ENCODE results near the gene FPGT.

The FPGT gene

GRCh38 chr1:74193908-74194307 lies 4.1 kb upstream of the FPGT start:
- TF ChIP-seq CTCF (IDR thresholded peaks at IDR 0.05; ENCODE audit: low read depth, low read length): no peak
- no peaks in the 10 kb centered on the region for H3K27me3 ChIP-seq (ENCODE audit: insufficient read depth, low read depth, severe bottlenecking)
- DNase-seq: no peak
- H3K36me3 ChIP-seq: no peaks in the 10 kb centered on the region
- no peak overlapping the region for H3K27ac ChIP-seq
- no peaks in the 10 kb centered on the region for H3K9me3 ChIP-seq (ENCODE audit: severe bottlenecking)
- H3K4me3 ChIP-seq (ENCODE audit: low read depth, low read length): no peak overlapping the region

GRCh38 chr1:74195339-74195738 lies 2.7 kb upstream of the FPGT start:
- H3K9me3 ChIP-seq (ENCODE audit: severe bottlenecking): no peaks in the 10 kb centered on the region
- no peak for TF ChIP-seq CTCF (IDR thresholded peaks at IDR 0.05; ENCODE audit: low read depth, low read length)
- no peak for DNase-seq

GRCh38 chr1:74197255-74197654 lies 787 bp upstream of the FPGT start:
- Histone ChIP-seq H3K9me3 (ENCODE audit: severe bottlenecking) (no peaks in the 10 kb centered on the region), H3K27ac (peak overlapping the region; percentile 69), H3K36me3 (peaks cover 6% of the 10 kb centered on the region), H3K27me3 (ENCODE audit: insufficient read depth, low read depth, severe bottlenecking) (no peaks in the 10 kb centered on the region), H3K4me3 (ENCODE audit: low read depth, low read length) (no peak overlapping the region)
- no peak for DNase-seq
- TF ChIP-seq CTCF (IDR thresholded peaks at IDR 0.05; ENCODE audit: low read depth, low read length): no peak

More at GRCh38 chr1:74195339-74195738, 2.7 kb upstream of the FPGT start:
- H3K36me3 ChIP-seq: no peaks in the 10 kb centered on the region; the same call in 1 of the 2 replicates
- H3K27ac ChIP-seq: no peak overlapping the region
- no peaks in the 10 kb centered on the region for H3K27me3 ChIP-seq (ENCODE audit: insufficient read depth, low read depth, severe bottlenecking)
- no peak overlapping the region for H3K4me3 ChIP-seq (ENCODE audit: low read depth, low read length)

- no peak overlapping the region for H3K4me3 ChIP-seq (ENCODE audit: low read depth, low read length)
- H3K27me3 ChIP-seq (ENCODE audit: insufficient read depth, low read depth, severe bottlenecking): no peaks in the 10 kb centered on the region
- peaks cover 6% of the 10 kb centered on the region for H3K36me3 ChIP-seq
- no peak overlapping the region for H3K27ac ChIP-seq
- TF ChIP-seq CTCF (IDR thresholded peaks at IDR 0.05; ENCODE audit: low read depth, low read length): no peak
- no peak for DNase-seq
- no peaks in the 10 kb centered on the region for H3K9me3 ChIP-seq (ENCODE audit: severe bottlenecking)
Observed at GRCh38 chr1:74199504-74199903, 1.5 kb downstream of the FPGT start.

GRCh38 chr1:74205266-74205665 lies 7.2 kb downstream of the FPGT start:
- Histone ChIP-seq H3K9me3 (ENCODE audit: severe bottlenecking) (no peaks in the 10 kb centered on the region), H3K27me3 (ENCODE audit: insufficient read depth, low read depth, severe bottlenecking) (no peaks in the 10 kb centered on the region), H3K4me3 (ENCODE audit: low read depth, low read length) (no peak overlapping the region), H3K27ac (no peak overlapping the region), H3K36me3 (peaks cover 6% of the 10 kb centered on the region)
- no peak for DNase-seq
- TF ChIP-seq CTCF (IDR thresholded peaks at IDR 0.05; ENCODE audit: low read depth, low read length): no peak

GRCh38 chr1:74215229-74215628 lies 17.2 kb downstream of the FPGT start:
- H3K9me3 ChIP-seq (ENCODE audit: severe bottlenecking): no peaks in the 10 kb centered on the region
- TF ChIP-seq CTCF (IDR thresholded peaks at IDR 0.05; ENCODE audit: low read depth, low read length): no peak
- H3K36me3 ChIP-seq: no peaks in the 10 kb centered on the region
- no peak overlapping the region for H3K4me3 ChIP-seq (ENCODE audit: low read depth, low read length)
- H3K27ac ChIP-seq: no peak overlapping the region
- DNase-seq: no peak
- no peaks in the 10 kb centered on the region for H3K27me3 ChIP-seq (ENCODE audit: insufficient read depth, low read depth, severe bottlenecking)

Data from WERI-Rb-1 (cell line).